SU-DHL-6 (cell line): ENCODE measurements around the gene TIGD1.
"Not testable (repeated sequence)": the region's sequence is repeated elsewhere in the genome, so short reads cannot be mapped to it uniquely, and the experiment has no call there.

Experiments used
- H2AFZ ChIP-seq: fragments of 200-600 bp; sonication (generic); 2 replicates; pipeline ENCODE4 v1.6.1; 2014; ENCODE audit warnings: low read depth, mild to moderate bottlenecking, moderate library complexity, mixed read lengths, antibody characterized with exemption, low read length; ENCODE audit not compliant: severe bottlenecking
- H3F3A ChIP-seq: fragments of 200-600 bp; shearing (Covaris generic); 2 replicates; pipeline ENCODE4 v1.6.0; 2016; ENCODE audit warnings: antibody characterized with exemption, mild to moderate bottlenecking; ENCODE audit not compliant: insufficient read depth
- H3K27ac ChIP-seq: fragments of 200-600 bp; sonication (generic); 2 replicates; pipeline ENCODE4 v1.5.1; 2016; ENCODE audit warnings: low read depth, mild to moderate bottlenecking, low read length, moderate library complexity, mixed read lengths
- H3K27me3 ChIP-seq: fragments of 200-600 bp; sonication (generic), shearing (Covaris generic); 2 replicates; pipeline ENCODE4 v1.6.0; 2014; ENCODE audit warnings: mild to moderate bottlenecking, low read length
- H3K36me3 ChIP-seq: fragments of 200-600 bp; sonication (generic); 2 replicates; pipeline ENCODE4 v1.6.1; 2014; ENCODE audit warnings: mild to moderate bottlenecking, low read length, mixed read lengths
- H3K4me2 ChIP-seq: fragments of 300-600, 200-600 bp; shearing (Covaris generic), sonication (generic); 2 replicates; pipeline ENCODE4 v1.6.0; 2014; ENCODE audit warnings: low read length, low read depth, mild to moderate bottlenecking; ENCODE audit not compliant: poor library complexity, severe bottlenecking
- H3K4me3 ChIP-seq: fragments of 200-600 bp; sonication (generic); 2 replicates; pipeline ENCODE4 v1.5.1; 2014; ENCODE audit warnings: antibody characterized with exemption, low read length, mild to moderate bottlenecking, mixed read lengths; ENCODE audit not compliant: insufficient read depth, poor library complexity, severe bottlenecking
- H3K79me2 ChIP-seq: fragments of 200-600 bp; sonication (generic); 2 replicates; pipeline ENCODE4 v1.6.1; 2014; ENCODE audit warnings: mild to moderate bottlenecking, low read length, moderate library complexity; ENCODE audit not compliant: insufficient read depth
- H3K9ac ChIP-seq: fragments of 200-600 bp; sonication (generic); 2 replicates; pipeline ENCODE4 v1.7.0; 2014; ENCODE audit warnings: mild to moderate bottlenecking, low read length
- H3K9me2 ChIP-seq: fragments of 200-600 bp; sonication (generic); replicated peaks from 2 replicates; pipeline ENCODE4 v1.6.1; 2014; ENCODE audit warnings: low read length; ENCODE audit not compliant: insufficient read depth
- H3K9me3 ChIP-seq: fragments of 200-600 bp; sonication (generic); 2 replicates; pipeline ENCODE4 v1.6.1; 2014; ENCODE audit warnings: low read length, mixed read lengths; ENCODE audit not compliant: insufficient read depth
- H4K20me1 ChIP-seq: fragments of 200-600 bp; sonication (generic); 2 replicates; pipeline ENCODE4 v1.6.1; 2014; ENCODE audit warnings: low read depth, mild to moderate bottlenecking, antibody characterized with exemption, low read length, moderate library complexity, mixed read lengths
- CTCF ChIP-seq: fragments of 200-600 bp; sonication (generic); IDR thresholded peaks from one replicate; pipeline ENCODE4 v1.5.1; 2017; ENCODE audit warnings: antibody characterized with exemption, mild to moderate bottlenecking, low read length, moderate library complexity; ENCODE audit not compliant: insufficient read depth, poor library complexity, severe bottlenecking
- EZH2phosphoT487 ChIP-seq: fragments of 200-600 bp; sonication (generic), shearing (Covaris generic); conservative IDR thresholded peaks from 2 replicates; pipeline ENCODE4 v1.6.1; 2018; ENCODE audit warnings: mild to moderate bottlenecking, antibody characterized with exemption, low read length, moderate library complexity, mixed read lengths

Gene TIGD1

DNA sequence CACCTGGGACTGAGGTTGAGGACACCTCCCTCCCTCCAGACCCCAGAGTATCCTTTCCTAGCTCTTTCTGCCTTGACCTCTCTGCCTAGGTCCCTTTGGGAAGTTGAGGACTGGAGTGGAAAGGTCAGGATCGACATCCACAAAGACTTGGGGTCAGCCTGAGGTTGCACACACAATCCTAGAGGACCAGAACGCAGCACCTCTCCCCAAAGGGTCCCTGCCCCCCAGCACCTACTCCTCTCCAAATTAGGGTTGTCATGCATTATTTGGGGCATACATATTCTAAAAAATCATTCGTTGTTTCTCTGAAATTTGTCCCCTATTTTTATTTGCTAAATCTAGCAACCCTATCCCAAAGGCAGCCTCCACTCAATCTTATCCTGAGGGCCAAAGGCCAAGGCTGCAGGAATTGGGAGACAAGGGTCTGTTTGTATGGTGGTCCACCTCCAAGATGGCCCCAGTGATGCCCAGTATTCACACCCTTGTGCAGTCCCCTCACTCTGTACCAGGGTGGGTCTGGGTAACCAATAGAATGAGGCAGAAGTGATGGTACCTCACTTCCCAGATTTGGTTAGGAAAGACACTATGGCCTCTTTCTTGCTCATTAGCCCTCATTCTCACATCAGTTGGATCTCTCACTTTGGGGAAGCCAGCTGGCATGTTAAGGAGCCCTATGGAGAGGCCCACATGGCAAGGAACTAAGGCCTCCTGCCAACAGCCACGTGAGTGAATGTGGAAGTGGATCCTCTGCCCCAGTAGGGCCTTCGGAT, 14.4 kb downstream of the TIGD1 start:
- no peaks in the 10 kb centered on the region for H3K9me3 ChIP-seq
- H3K4me2 ChIP-seq: no peak overlapping the region

DNA sequence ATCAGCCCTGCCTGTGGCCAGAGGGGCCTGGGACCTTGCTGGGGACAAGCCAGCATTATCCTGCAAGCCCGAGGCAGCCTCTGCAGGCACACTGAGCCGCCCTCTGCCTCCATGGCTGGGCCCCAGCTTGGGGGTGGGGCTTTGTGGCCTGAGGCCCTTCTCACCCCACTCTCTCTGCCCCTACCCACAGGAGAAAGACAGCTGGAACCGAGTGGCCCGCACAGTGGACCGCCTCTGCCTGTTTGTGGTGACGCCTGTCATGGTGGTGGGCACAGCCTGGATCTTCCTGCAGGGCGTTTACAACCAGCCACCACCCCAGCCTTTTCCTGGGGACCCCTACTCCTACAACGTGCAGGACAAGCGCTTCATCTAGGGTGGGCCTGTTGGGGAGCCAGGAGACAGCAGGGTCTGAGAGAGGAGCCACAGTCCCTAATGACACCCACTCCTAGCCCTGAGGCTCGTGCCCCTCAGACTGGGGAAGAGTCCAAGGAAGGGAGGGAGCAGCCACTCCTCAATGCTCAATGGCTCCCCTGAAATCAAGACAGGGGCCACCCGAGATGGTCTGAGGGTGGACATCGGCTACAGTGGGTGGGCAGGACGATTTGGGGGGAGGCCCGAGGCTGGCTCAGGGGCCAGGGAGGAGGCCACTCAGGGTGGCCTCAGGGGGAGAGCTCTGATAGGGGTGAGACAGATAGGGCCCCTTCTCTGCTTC, 15.3 kb downstream of the TIGD1 start:
- H3K4me2 ChIP-seq: no peak overlapping the region

More for the DNA sequence above, 14.4 kb downstream of the TIGD1 start:
- Histone ChIP-seq H3K36me3 (no peaks in the 10 kb centered on the region), H3K79me2 (no peaks in the 10 kb centered on the region), H2AFZ (no peak overlapping the region), H3K9ac (no peak overlapping the region), H3K4me3 (no peak overlapping the region), H3K27me3 (no peaks in the 10 kb centered on the region), H4K20me1 (no peaks in the 10 kb centered on the region), H3F3A (no peaks in the 10 kb centered on the region), H3K27ac (no peak overlapping the region), H3K9me2 (no peaks in the 10 kb centered on the region)
- no peak for TF ChIP-seq EZH2phosphoT487
- TF ChIP-seq CTCF: no peak

DNA sequence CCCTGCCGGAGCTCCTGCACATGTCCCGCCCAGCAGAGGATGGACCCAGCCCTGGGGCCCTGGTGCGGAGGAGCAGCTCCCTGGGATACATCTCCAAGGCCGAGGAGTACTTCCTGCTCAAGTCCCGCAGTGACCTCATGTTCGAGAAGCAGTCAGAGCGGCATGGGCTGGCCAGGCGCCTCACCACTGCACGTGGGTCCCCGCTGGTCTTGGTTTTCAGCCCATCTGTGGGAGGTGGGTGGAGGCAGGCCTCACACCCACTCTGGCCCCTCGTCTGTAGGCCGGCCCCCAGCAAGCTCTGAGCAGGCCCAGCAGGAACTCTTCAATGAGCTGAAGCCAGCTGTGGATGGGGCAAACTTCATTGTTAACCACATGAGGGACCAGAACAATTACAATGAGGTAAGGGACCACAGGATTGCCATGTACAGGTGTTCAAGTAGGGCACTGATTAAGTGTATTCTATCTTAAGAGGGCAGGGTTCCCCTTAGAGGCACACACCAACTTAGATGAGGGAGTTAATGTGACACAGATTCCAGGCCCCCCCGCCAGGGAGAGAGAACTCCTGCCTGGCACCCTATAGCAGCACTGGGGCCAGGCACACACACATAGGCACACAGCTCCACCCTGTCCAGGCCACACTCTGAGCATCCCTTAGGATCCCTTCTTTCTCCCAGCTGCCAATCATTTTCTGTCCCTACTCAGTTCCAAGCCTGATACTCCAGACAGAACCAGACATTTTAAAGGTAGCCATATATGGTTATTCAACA, 16.2 kb downstream of the TIGD1 start:
- Histone ChIP-seq H3K4me2 (no peak overlapping the region), H3K9me3 (no peaks in the 10 kb centered on the region), H3F3A (no peaks in the 10 kb centered on the region), H3K79me2 (no peaks in the 10 kb centered on the region), H4K20me1 (no peaks in the 10 kb centered on the region), H3K4me3 (no peak overlapping the region), H3K27ac (no peak overlapping the region), H3K9me2 (no peaks in the 10 kb centered on the region), H3K36me3 (no peaks in the 10 kb centered on the region), H3K9ac (no peak overlapping the region), H3K27me3 (no peaks in the 10 kb centered on the region), H2AFZ (no peak overlapping the region)
- TF ChIP-seq EZH2phosphoT487 (no peak), CTCF (no peak)

More for the DNA sequence above, 15.3 kb downstream of the TIGD1 start:
- H4K20me1 ChIP-seq: no peaks in the 10 kb centered on the region
- no peak overlapping the region for H3K9ac ChIP-seq
- no peaks in the 10 kb centered on the region for H3K79me2 ChIP-seq
- no peaks in the 10 kb centered on the region for H3K9me3 ChIP-seq
- TF ChIP-seq CTCF (no peak), EZH2phosphoT487 (no peak)
- H3K36me3 ChIP-seq: no peaks in the 10 kb centered on the region
- H3K27ac ChIP-seq: no peak overlapping the region
- H3K27me3 ChIP-seq: no peaks in the 10 kb centered on the region
- H2AFZ ChIP-seq: no peak overlapping the region
- H3K9me2 ChIP-seq: no peaks in the 10 kb centered on the region
- H3F3A ChIP-seq: no peaks in the 10 kb centered on the region
- no peak overlapping the region for H3K4me3 ChIP-seq

DNA sequence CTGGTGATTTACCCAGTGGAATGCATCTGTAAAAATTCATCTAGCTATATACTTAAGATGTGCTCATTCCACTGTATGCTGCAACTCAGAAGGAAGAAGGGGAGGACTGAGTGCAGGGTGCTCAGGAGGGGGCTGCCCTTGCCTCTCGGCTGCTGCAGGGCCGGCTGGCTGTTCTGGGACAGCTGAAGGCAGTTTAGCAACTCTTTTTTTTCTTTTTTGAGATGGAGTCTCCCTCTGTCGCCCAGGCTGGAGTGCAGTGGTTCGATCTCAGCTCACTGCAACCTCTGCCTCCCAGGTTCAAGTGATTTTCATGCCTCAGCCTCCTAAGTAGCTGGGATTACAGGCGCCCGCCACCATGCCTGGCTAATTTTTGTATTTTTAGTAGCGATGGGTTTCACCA, 17.5 kb downstream of the TIGD1 start:
- H3K27me3 ChIP-seq, H4K20me1 ChIP-seq, H3K9me3 ChIP-seq, H3K79me2 ChIP-seq, H3K9ac ChIP-seq, H3K9me2 ChIP-seq, H3K4me3 ChIP-seq, H2AFZ ChIP-seq, H3K4me2 ChIP-seq, H3K27ac ChIP-seq, H3K36me3 ChIP-seq, H3F3A ChIP-seq: not testable (repeated sequence)
